NCI-H748 (cell line): ENCODE results near the gene GART.
"Not testable (repeated sequence)": the region's sequence is repeated elsewhere in the genome, so short reads cannot be mapped to it uniquely, and the experiment has no call there.

Experiments
- DNase-seq: peaks from one replicate; lab custom pipeline; 2025; ENCODE audit not compliant: unreplicated experiment; lab: John Stamatoyannopoulos, UW

Gene GART

DNA sequence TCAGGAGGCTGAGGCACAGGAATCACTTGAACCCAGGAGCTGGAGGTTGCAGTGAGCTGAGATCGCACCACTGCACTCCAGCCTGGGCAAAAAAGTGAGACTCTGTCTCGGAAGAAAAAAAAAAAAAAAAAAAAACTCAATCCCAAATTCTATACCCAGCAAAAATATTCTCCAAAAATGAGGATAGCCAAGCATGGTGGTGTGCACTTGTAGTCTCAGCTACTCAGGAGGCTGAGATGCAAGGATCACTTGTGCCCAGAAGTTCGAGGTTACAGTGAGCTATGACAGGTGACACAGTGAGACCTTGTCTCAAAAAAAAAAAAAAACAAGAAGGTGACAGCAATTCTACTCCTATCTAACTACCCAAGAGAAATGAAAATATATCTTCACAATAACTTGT, 68.6 kb downstream of the GART start:
- no peak for DNase-seq

DNA sequence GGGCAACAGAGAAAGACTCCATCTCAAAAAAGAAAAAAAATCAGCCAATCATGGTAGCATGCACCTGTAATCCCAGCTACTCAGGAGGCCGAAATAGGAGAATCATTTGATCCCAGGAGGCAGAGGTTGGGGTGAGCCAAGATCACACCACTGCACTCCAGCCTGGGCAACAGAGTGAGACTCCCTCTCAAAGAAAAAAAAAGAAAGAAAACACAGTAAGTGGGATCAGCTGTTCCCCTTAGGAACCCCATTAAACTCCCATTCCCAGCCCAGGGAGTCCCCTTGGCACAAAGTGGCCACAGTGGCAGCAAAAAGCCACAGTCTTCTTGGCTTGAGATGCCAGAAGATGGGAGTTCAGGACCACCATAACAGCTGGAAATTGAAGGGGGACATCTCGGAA, 71.2 kb downstream of the GART start:
- no peak for DNase-seq

DNA sequence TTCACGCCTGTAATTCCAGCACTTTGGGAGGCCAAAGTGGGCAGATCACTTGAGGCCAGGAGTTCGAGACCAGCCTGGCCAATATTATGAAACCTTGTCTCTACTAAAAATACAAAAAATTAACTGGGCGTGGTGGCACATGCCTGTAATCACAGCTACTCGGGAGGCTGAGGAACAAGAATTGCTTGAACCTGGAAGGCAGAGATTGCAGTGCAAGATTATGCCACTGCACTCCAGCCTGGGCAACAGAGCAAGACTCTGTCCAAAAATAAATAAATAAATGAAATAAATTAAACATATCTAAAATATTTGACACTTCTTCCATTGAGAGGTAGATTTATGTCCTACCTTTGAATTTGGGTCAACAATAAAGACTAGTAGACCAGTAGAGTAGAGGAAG, 72.7 kb downstream of the GART start:
- not testable (repeated sequence) for DNase-seq

GRCh38 chr21:33461538-33462250, 80.2 kb downstream of the GART start:
- no peak for DNase-seq

GRCh38 chr21:33458861-33459260, 83.1 kb downstream of the GART start:
- no peak for DNase-seq

GRCh38 chr21:33455686-33456446, 86.1 kb downstream of the GART start:
- no peak for DNase-seq
